BLaER1 (cell line): ENCODE data around the gene SAMD11.
A peak's percentile ranks its signal among the peaks of the same experiment; 100 is the strongest.
"Not testable (repeated sequence)": the region's sequence is repeated elsewhere in the genome, so short reads cannot be mapped to it uniquely, and the experiment has no call there.

Experiments used
- H3K27ac ChIP-seq: shearing (Covaris generic); formaldehyde crosslinking; 2 replicates; pipeline ENCODE4 v1.8.1; 2022
- H3K27me3 ChIP-seq: shearing (Covaris generic); formaldehyde crosslinking; 2 replicates; pipeline ENCODE4 v1.8.1; 2022
- H3K36me3 ChIP-seq: shearing (Covaris generic); formaldehyde crosslinking; 2 replicates; pipeline ENCODE4 v1.8.1; 2022
- H3K4me1 ChIP-seq: shearing (Covaris generic); formaldehyde crosslinking; 2 replicates; pipeline ENCODE4 v1.8.1; 2022
- H3K4me2 ChIP-seq: shearing (Covaris generic); formaldehyde crosslinking; 2 replicates; pipeline ENCODE4 v1.8.1; 2022
- H3K4me3 ChIP-seq: shearing (Covaris generic); formaldehyde crosslinking; 2 replicates; pipeline ENCODE4 v1.8.1; 2022
- H3K9ac ChIP-seq: shearing (Covaris generic); formaldehyde crosslinking; 2 replicates; pipeline ENCODE4 v1.8.1; 2022
- H3K9me3 ChIP-seq: shearing (Covaris generic); formaldehyde crosslinking; 2 replicates; pipeline ENCODE4 v1.8.1; 2022
- H4K20me1 ChIP-seq: shearing (Covaris generic); formaldehyde crosslinking; 2 replicates; pipeline ENCODE4 v1.8.1; 2022
- Cebpa-rat ChIP-seq: shearing (Covaris generic); IDR thresholded peaks from 2 replicates; pipeline ENCODE4 v1.8.1; 2022

The SAMD11 gene

DNA sequence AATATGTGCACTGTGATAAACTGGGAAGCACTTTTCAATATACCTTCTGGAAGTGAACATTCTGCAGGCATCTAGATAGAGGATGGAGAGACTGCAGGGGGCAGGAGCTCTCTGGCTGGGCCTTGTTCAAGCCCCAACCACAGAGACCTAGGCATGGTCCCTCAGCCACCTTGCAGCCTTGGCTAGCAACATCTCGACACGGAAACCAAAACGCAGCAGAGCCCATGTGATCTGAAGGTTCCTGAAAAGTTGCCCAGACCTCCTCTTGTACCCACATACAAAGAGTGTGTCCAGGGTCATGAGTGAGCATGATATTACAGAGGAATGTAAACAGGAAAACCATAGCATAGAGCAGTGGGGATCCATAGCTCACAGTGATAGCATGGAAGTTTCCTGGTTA, 33.1 kb upstream of the SAMD11 start:
- no peaks in the 10 kb centered on the region for H4K20me1 ChIP-seq
- no peak overlapping the region for H3K9ac ChIP-seq
- H3K27me3 ChIP-seq, result no peaks in the 10 kb centered on the region
- no peak for TF ChIP-seq Cebpa-rat
- H3K4me2 ChIP-seq, result peak overlapping the region; percentile 32; the same call in 1 of the 2 replicates
- no peak overlapping the region for H3K4me3 ChIP-seq
- no peaks in the 10 kb centered on the region for H3K9me3 ChIP-seq
- H3K27ac ChIP-seq, result no peak overlapping the region
- no peaks in the 10 kb centered on the region for H3K36me3 ChIP-seq
- peaks cover 6% of the 10 kb centered on the region for H3K4me1 ChIP-seq

DNA sequence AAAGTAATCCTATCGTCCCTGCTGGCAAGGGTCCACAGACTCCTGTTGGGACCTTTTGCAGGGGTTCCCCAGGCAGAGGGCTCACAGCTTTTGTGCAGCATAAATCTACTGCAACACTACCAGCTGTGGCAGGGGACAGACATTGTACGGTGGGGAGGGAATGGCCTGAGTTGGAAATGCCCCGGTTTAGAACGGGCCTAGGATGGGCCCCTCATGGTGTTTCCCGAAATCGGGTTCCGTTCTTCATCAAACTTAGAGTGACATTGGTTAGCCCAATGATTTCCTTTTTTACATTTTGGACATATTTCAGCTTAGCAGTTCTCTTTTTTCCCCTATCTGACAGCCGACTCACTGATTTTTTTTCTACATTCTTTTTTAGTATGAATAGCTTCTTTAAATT, 26.5 kb upstream of the SAMD11 start:
- Histone ChIP-seq H3K27me3 (peaks cover 18% of the 10 kb centered on the region), H3K4me2 (no peak overlapping the region), H3K36me3 (no peaks in the 10 kb centered on the region), H3K27ac (no peak overlapping the region), H3K9ac (no peak overlapping the region), H4K20me1 (no peaks in the 10 kb centered on the region), H3K4me1 (no peaks in the 10 kb centered on the region), H3K4me3 (no peak overlapping the region), H3K9me3 (peaks cover 8% of the 10 kb centered on the region; the same call in 1 of the 2 replicates)
- no peak for TF ChIP-seq Cebpa-rat

DNA sequence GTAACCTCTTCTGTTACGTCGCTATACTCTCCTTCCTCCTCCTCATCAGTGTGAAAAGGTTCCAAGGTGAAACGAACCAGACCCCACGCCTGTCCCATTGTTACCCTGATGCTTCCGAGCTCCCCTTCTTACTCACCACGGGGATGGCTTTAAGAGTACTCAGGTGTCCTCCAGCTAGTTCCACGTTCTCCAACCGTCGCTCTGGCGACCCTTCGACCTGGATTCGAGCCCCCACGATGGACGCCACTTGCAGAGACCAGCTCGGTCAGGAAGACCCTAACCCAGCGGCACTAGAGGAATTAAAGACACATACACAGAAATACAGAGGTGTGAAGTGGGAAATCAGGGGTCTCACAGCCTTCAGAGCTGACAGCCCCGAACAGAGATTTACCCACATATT, 25.8 kb upstream of the SAMD11 start:
- H3K9me3 ChIP-seq, H4K20me1 ChIP-seq, H3K4me2 ChIP-seq, H3K9ac ChIP-seq, H3K27ac ChIP-seq, H3K4me3 ChIP-seq, H3K4me1 ChIP-seq, H3K36me3 ChIP-seq: not testable (repeated sequence)
- H3K27me3 ChIP-seq, result peaks cover 18% of the 10 kb centered on the region

DNA sequence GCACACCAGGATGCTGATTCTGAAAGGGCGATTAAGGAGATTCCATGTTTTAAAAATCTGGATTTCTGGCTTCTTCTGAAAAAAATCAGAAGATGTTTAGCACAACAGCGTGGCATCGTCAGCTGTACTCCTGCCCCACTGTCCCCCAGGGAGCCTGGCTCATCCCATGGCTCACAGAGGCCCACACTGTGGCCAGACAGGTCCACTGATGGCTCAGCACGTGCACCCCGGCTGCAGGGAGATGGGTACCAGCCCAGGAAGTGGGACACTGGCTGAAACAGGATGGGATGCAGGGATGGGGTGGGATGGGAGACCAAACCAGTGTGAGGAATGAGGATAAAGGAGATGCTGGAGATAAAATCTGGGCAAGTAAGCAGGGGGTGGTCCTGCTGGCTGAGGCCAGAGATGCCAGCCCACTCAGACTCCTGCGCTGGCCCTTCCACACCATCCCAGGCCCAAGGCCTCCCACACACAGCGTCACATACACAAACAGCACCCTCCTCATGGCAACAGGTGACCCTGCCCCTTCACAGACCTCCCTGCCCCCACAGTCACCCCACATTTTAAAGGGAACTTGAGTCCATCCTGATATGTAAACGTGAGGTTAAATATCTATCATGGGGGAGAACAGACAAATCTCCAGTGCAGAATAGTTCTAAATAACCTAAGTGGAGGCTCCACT, 23.9 kb upstream of the SAMD11 start:
- peaks cover 9% of the 10 kb centered on the region for H3K4me1 ChIP-seq
- no peak overlapping the region for H3K4me3 ChIP-seq
- no peak for TF ChIP-seq Cebpa-rat

DNA sequence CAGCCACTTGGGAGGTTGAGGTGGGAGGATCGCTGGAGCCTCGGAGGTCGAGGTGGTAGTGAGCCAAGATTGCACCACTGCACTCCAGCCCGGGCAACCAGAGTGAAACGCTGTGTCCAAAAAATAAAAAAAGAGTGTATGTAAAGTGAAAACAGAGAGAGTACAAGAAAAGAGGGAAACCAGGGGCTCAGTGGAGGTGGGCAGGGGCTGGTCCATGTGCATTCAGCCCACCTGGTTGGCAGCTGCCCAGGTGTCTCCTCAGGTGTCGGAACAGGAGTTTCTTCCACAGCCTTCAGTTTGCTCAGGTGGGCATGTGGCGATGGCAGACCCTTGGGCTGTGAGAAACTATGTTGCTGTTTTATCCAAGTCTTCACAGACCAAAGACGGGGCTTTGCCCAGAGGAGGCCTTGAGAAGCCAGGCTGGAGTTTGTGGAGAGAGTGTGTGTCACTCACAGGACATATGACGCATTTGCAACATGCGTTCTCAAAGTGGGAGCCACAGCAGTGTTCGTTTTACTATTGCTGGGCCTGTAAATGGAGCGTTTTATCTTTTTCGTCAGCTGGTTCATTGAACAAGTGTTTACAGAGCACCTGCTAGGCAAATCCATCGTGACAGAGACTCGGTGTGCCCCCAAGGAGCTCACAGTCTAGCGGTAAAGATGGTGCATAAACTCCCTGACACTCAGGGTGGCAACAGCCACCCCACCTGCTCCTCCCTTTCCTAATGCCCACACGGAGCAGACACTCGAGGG, 22.4 kb upstream of the SAMD11 start:
- Histone ChIP-seq H3K27me3 (peaks cover 18% of the 10 kb centered on the region), H3K9ac (no peak overlapping the region), H3K4me3 (no peak overlapping the region), H3K4me2 (no peak overlapping the region), H3K4me1 (peaks cover 20% of the 10 kb centered on the region), H3K9me3 (peaks cover 8% of the 10 kb centered on the region; the same call in 1 of the 2 replicates), H4K20me1 (peaks cover 10% of the 10 kb centered on the region), H3K36me3 (no peaks in the 10 kb centered on the region), H3K27ac (no peak overlapping the region)
- TF ChIP-seq Cebpa-rat, result no peak

More for the DNA sequence above, 23.9 kb upstream of the SAMD11 start:
- no peak overlapping the region for H3K4me2 ChIP-seq
- H4K20me1 ChIP-seq, result no peaks in the 10 kb centered on the region
- no peak overlapping the region for H3K27ac ChIP-seq
- peaks cover 8% of the 10 kb centered on the region; the same call in 1 of the 2 replicates for H3K9me3 ChIP-seq
- H3K36me3 ChIP-seq, result no peaks in the 10 kb centered on the region
- H3K9ac ChIP-seq, result no peak overlapping the region
- H3K27me3 ChIP-seq, result peaks cover 18% of the 10 kb centered on the region

DNA sequence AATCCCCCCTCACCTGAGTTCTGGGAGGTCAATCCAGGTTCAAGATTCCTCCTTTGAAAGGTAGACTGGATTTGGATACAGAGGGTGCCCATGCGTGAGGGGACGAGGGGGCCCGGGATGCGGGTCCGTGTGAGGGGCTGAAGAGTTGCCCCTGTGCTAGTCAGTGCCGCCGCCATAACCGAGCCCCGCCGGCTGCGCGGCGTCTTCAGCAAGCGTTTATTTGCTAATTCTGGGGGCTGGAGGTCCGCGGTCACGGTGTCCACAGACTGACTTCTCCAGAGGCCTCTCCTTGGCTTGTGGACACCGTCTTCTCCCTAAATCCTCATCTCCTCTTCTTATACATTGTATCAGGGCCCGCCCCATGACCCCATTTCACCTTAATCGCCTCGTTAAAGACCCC, 20.9 kb upstream of the SAMD11 start:
- no peaks in the 10 kb centered on the region for H3K36me3 ChIP-seq
- TF ChIP-seq Cebpa-rat, result no peak
- no peak overlapping the region for H3K4me3 ChIP-seq
- peaks cover 35% of the 10 kb centered on the region for H3K4me1 ChIP-seq
- no peak overlapping the region for H3K27ac ChIP-seq
- H4K20me1 ChIP-seq, result peaks cover 16% of the 10 kb centered on the region
- H3K27me3 ChIP-seq, result peaks cover 8% of the 10 kb centered on the region
- H3K9me3 ChIP-seq, result peaks cover 7% of the 10 kb centered on the region; the same call in 1 of the 2 replicates
- no peak overlapping the region; the same call in 1 of the 2 replicates for H3K4me2 ChIP-seq
- no peak overlapping the region for H3K9ac ChIP-seq

DNA sequence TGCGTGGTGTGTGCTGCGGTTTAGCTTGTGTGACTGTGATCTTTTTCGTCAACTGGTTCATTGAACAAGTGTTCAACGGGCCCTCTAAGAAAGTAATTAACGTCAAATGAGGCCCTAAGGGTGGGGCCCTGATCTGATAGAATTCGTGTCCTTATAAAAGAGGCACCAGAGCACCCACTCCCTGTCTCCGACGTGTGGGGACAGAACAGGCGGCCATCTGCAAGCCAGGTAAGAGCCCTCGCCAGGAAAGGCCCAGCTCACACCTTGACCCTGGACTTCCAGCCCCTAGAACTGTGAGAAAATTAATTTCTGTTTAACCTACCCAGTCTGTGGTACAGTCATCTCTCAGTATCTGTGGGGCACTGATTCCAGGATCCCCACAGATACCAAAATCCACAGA, 20.4 kb upstream of the SAMD11 start:
- peaks cover 16% of the 10 kb centered on the region for H4K20me1 ChIP-seq
- H3K9ac ChIP-seq, result peak overlapping the region; percentile 82; the same call in 1 of the 2 replicates
- TF ChIP-seq Cebpa-rat, result no peak
- H3K4me1 ChIP-seq, result peaks cover 39% of the 10 kb centered on the region
- H3K9me3 ChIP-seq, result peaks cover 2% of the 10 kb centered on the region; the same call in 1 of the 2 replicates
- H3K27me3 ChIP-seq, result peaks cover 2% of the 10 kb centered on the region; the same call in 1 of the 2 replicates
- H3K27ac ChIP-seq, result no peak overlapping the region
- peak overlapping the region; percentile 69; the same call in 1 of the 2 replicates for H3K4me3 ChIP-seq
- H3K36me3 ChIP-seq, result no peaks in the 10 kb centered on the region
- peak overlapping the region; percentile 89 for H3K4me2 ChIP-seq

DNA sequence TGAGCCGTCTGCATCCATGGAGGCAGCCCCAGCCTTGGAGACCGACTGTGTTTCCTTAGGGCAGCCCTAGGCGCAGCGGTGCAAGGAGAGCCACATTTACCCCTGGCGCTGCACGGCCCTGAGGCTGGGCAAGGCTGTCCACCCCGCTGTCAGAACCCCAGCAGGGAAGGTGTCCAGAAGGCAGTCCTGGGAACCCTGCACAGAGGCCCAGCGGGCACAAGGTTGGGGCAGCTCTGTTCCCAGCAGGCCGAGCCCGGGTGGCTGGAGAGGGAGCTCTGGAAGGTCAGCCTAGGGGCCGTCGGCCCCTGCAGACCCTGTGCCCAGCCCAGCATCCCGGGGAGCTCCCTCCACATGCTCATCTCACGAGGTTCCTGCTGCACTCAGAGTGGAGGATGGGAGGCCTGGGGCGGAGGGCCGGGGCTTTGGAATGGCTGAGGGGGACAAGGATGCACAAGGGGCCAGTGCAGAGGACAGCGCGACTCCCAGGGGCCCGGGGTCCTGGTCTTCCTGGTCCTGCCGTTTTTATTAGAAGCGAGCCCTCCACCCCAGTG, 19.9 kb upstream of the SAMD11 start:
- H3K9ac ChIP-seq, result peak overlapping the region; percentile 82; the same call in 1 of the 2 replicates
- no peaks in the 10 kb centered on the region for H3K27me3 ChIP-seq

DNA sequence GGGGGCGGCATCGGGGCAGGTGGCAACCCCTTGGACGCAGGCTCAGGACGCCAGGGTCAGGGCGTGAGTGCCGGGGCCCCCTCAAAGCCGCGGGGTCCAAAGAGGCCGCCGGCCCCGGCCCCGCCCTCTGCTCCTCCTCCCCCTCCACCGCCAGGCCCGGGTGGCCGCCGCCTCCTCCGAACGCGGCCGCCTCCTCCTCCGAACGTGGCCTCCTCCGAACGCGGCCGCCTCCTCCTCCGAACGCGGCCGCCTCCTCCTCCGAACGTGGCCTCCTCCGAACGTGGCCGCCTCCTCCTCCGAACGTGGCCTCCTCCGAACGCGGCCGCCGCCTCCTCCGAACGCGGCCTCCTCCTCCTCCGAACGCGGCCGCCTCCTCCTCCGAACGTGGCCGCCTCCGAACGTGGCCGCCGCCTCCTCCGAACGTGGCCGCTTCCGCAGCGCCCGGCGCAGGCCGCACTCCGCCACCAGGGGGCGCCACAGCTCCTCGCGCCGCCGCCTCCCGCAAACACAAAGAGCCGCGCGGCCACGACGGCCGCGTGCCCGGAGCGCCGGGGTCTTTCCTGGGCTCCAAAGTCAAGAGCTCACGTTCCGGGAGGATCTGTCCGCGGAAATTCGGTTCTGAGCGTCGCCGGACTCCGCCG, 19.3 kb upstream of the SAMD11 start:
- Histone ChIP-seq H3K36me3 (no peaks in the 10 kb centered on the region), H3K4me2 (peak overlapping the region; percentile 89), H3K9me3 (no peaks in the 10 kb centered on the region), H3K4me3 (peak overlapping the region; percentile 69), H3K27me3 (no peaks in the 10 kb centered on the region), H4K20me1 (peaks cover 16% of the 10 kb centered on the region), H3K27ac (peak overlapping the region; percentile 85), H3K9ac (peak overlapping the region; percentile 82), H3K4me1 (peaks cover 39% of the 10 kb centered on the region)
- no peak for TF ChIP-seq Cebpa-rat

More for the DNA sequence above, 19.9 kb upstream of the SAMD11 start:
- no peaks in the 10 kb centered on the region; the same call in 1 of the 2 replicates for H3K9me3 ChIP-seq
- peaks cover 16% of the 10 kb centered on the region for H4K20me1 ChIP-seq
- no peak overlapping the region for H3K27ac ChIP-seq
- no peaks in the 10 kb centered on the region for H3K36me3 ChIP-seq
- H3K4me1 ChIP-seq, result peaks cover 39% of the 10 kb centered on the region
- peak overlapping the region; percentile 89 for H3K4me2 ChIP-seq
- no peak for TF ChIP-seq Cebpa-rat
- H3K4me3 ChIP-seq, result peak overlapping the region; percentile 69
